ENCODE results near the gene SLC47A2. TPM values are rescaled to one million over a fixed set of nuclear protein-coding genes. Genes with fewer than 3 reads are reported as not detected.

SLC47A2 gene
- total and polyA plus RNA-seq, 2 experiments from 2014 or later, result not detected

- no peak for TF ChIP-seq CTCF (conservative IDR thresholded peaks at IDR 0.05; ENCODE audit: low read depth in 2 of 2)
- TF ChIP-seq EZH2 (IDR thresholded peaks at IDR 0.05; ENCODE audit: low read depth, unreplicated experiment), result no peak
- TF ChIP-seq, protein P1, sequence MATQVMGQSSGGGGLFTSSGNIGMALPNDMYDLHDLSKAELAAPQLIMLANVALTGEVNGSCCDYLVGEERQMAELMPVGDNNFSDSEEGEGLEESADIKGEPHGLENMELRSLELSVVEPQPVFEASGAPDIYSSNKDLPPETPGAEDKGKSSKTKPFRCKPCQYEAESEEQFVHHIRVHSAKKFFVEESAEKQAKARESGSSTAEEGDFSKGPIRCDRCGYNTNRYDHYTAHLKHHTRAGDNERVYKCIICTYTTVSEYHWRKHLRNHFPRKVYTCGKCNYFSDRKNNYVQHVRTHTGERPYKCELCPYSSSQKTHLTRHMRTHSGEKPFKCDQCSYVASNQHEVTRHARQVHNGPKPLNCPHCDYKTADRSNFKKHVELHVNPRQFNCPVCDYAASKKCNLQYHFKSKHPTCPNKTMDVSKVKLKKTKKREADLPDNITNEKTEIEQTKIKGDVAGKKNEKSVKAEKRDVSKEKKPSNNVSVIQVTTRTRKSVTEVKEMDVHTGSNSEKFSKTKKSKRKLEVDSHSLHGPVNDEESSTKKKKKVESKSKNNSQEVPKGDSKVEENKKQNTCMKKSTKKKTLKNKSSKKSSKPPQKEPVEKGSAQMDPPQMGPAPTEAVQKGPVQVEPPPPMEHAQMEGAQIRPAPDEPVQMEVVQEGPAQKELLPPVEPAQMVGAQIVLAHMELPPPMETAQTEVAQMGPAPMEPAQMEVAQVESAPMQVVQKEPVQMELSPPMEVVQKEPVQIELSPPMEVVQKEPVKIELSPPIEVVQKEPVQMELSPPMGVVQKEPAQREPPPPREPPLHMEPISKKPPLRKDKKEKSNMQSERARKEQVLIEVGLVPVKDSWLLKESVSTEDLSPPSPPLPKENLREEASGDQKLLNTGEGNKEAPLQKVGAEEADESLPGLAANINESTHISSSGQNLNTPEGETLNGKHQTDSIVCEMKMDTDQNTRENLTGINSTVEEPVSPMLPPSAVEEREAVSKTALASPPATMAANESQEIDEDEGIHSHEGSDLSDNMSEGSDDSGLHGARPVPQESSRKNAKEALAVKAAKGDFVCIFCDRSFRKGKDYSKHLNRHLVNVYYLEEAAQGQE (IDR thresholded peaks at IDR 0.05; ENCODE audit: unreplicated experiment), result no peak
Measured at GRCh38 chr17:19757536-19758180, 41.3 kb upstream of the SLC47A2 start (continued).

- ATAC-seq, result no peak
- Histone ChIP-seq H3K4me1 (ENCODE audit: insufficient read depth) (no peaks in the 10 kb centered on the region), H3K27ac (ENCODE audit: low read depth) (no peak overlapping the region), H3K27me3 (ENCODE audit: insufficient read depth) (no peaks in the 10 kb centered on the region), H3K79me2 (replicated peaks; ENCODE audit: insufficient read depth) (no peaks in the 10 kb centered on the region), H3K9me2 (ENCODE audit: insufficient read depth) (no peaks in the 10 kb centered on the region), H3F3A (replicated peaks; ENCODE audit: low read depth) (no peaks in the 10 kb centered on the region), H4K20me1 (replicated peaks; ENCODE audit: insufficient read depth) (no peaks in the 10 kb centered on the region), H3K4me2 (no peak overlapping the region), H2AFZ (no peak overlapping the region), H3K4me3 (no peak overlapping the region), H3K36me3 (ENCODE audit: insufficient read depth) (no peaks in the 10 kb centered on the region)
- Mint-ChIP-seq H3K36me3 (ENCODE audit: low read depth) (no peaks in the 10 kb centered on the region), H3K4me1 (no peaks in the 10 kb centered on the region; the same call in 2 of the 3 replicates), H3K9me3 (no peaks in the 10 kb centered on the region), H3K4me3 (no peak overlapping the region), H3K27ac (no peak overlapping the region), H3K27me3 (ENCODE audit: insufficient read depth, low read depth, poor library complexity) (peaks cover 9% of the 10 kb centered on the region)
- DNase-seq (ENCODE audit: low spot score), result no peak
- TF ChIP-seq EZH2 (IDR thresholded peaks at IDR 0.05; ENCODE audit: low read depth, unreplicated experiment), result no peak
- TF ChIP-seq STAT1 (IDR thresholded peaks at IDR 0.05; ENCODE audit: unreplicated experiment), result no peak
- no peak for TF ChIP-seq ZNF462 (CRISPR knock-in tag; IDR thresholded peaks at IDR 0.05)
- no peak for TF ChIP-seq POLR2AphosphoS5 (IDR thresholded peaks at IDR 0.05; ENCODE audit: low read depth)
- no peak for TF ChIP-seq JUNB (IDR thresholded peaks at IDR 0.05; ENCODE audit: unreplicated experiment)
- TF ChIP-seq, protein P2, sequence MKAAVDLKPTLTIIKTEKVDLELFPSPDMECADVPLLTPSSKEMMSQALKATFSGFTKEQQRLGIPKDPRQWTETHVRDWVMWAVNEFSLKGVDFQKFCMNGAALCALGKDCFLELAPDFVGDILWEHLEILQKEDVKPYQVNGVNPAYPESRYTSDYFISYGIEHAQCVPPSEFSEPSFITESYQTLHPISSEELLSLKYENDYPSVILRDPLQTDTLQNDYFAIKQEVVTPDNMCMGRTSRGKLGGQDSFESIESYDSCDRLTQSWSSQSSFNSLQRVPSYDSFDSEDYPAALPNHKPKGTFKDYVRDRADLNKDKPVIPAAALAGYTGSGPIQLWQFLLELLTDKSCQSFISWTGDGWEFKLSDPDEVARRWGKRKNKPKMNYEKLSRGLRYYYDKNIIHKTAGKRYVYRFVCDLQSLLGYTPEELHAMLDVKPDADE (IDR thresholded peaks at IDR 0.05), result no peak
- no peak for TF ChIP-seq CREB1 (CRISPR knock-in tag; IDR thresholded peaks at IDR 0.05; ENCODE audit: low read depth)
- TF ChIP-seq EZH2phosphoT487 (IDR thresholded peaks at IDR 0.05; ENCODE audit: unreplicated experiment), result no peak
- no peak for TF ChIP-seq NANOG (IDR thresholded peaks at IDR 0.05; ENCODE audit: borderline replicate concordance)
Measured at GRCh38 chr17:19756546-19756945, 40.2 kb upstream of the SLC47A2 start.
